Measurements from ENCODE around the gene USP46.

The USP46 gene, protein sequence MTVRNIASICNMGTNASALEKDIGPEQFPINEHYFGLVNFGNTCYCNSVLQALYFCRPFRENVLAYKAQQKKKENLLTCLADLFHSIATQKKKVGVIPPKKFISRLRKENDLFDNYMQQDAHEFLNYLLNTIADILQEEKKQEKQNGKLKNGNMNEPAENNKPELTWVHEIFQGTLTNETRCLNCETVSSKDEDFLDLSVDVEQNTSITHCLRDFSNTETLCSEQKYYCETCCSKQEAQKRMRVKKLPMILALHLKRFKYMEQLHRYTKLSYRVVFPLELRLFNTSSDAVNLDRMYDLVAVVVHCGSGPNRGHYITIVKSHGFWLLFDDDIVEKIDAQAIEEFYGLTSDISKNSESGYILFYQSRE

DNA sequence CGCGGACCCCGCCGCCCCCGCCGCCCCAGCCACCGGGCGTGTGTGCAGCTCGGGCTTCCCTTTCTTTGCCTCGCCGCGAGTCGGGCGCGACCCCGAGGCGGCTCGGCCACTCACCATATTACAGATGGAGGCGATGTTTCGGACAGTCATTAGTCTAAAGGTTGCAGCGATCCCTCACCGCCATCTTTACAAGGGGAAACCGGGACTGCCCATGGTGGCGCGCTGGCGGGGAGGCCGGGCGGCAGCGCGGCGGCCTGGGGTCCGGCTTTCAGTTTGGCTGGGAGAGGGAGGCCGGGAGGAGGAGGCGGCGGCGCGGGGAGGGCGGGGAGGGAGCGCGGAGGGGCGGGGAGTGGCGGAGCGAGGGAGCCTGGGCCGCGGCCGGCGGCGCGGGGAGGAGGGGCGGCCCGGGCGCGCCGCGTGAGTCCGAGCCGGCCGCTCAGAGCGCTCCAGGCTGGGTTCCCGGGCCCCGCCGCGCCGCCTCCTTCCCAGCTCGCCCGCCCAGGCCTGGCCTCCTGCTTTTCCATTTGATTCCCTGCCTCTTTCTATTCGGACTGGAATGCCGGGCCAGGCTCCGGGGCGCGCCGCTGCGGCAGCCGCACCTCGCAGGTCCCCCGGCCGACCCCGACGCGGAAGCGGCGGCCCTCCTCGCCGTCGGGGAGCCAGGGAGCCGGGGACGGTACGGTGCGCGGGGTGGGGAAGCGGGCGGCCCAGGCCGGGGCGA is at the start of gene USP46:
Gene USP46 (minus strand): TSS at position 301 of the 721 bp plus-strand sequence. CDS start 151 bp downstream, at position 150.
- peak; percentile 68 for DNase-seq (ENCODE audit: low read depth)

DNA sequence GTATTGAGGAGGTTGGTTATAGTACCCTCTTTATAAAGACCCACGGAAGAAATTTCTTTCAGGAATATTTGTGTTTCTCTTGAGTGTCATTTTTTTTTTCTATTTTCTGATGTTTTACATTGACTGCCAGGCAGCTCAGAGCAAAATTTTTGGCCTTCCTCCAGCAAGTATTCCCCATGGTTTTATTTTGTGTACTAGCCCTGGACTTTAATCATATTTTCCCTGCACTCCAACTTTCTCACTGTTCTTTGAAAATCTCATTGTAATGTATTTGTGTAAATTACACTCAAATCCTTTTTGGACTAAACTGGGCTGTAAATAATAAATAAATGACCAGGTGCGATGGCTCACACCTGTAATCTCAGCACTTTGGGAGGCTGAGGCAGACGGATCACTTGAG is 45.6 kb upstream of the USP46 start:
- no peak for DNase-seq (ENCODE audit: low read depth)

DNA sequence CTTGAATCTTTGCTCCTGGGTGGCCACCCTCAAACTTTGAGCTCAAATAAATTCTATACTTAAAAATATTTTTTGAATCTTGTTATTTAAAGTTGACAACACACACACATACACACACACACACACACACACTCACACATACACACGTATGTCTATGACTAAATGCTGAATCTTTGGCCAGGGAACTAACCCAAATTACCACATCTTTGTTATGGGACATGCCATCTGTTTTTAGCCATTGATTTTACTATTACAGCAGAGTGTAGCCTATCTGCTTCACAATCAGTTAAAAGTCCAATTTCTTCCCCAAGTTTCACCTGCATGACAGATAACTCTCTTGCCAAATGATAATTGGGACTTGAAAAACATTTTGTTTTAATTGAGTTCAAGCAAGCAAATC is 45.0 kb upstream of the USP46 start:
- no peak for DNase-seq (ENCODE audit: low read depth)

DNA sequence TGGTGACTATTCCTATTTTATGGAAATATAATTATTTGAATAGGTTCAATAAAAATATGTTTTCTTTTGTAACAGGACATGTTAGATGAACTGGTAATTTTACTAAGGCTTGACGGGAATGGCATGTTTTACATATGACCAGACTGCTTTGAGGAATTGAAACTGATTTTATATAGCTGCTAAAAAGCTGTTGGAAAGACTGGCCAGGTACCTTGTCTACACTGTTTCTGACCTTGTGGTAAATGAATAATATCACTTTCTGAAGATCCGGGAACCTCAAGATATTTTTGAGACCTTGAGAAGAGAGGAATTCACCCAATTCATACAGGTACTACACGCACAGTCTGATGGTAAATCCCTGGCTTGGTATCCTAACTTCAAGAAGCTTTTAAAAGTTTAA is 42.1 kb upstream of the USP46 start:
- no peak for DNase-seq (ENCODE audit: low read depth)

GRCh38 chr4:52694936-52695335 is 35.8 kb upstream of the USP46 start:
- DNase-seq (ENCODE audit: low read depth): no peak

DNA sequence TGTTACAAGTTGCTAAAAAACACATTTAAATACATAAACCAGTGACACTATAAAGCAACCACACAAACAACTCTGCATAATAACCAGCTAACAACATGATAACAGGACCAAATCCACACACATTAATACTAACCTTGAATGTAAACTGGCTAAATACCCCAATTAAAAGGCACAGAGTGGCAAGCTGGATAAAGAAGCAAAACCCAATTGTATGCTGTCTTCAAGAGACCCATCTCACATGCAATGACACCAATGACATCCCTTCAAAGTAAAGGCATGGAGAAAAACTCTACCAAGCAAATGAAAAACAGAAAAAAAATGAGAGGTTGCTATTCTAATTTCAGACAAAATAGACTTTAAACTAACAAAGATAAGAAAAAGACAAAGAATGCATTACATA is 34.4 kb upstream of the USP46 start:
- no peak for DNase-seq (ENCODE audit: low read depth)

GRCh38 chr4:52689096-52689495 is 30.0 kb upstream of the USP46 start:
- DNase-seq (ENCODE audit: low read depth): no peak

GRCh38 chr4:52687696-52688095 is 28.6 kb upstream of the USP46 start:
- DNase-seq (ENCODE audit: low read depth): no peak

DNA sequence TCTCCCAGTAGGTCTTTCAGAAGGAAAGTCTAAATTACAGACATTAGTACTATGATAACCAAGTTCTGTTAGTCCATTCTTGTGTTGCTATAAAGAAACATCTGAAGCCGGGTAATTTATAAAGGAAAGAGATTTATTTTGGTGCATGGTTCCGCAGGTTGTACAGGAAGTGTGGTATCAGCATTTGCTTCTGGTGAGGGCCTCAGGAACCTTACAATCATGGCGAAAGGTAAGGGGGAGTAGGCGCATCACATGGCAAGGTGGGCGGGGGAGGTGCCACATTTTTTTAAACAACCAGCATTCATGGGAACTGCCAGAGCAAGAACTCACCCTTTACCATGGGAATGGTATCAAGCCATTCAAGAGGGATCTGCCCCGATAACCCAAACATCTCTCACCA is 26.2 kb upstream of the USP46 start:
- DNase-seq (ENCODE audit: low read depth): no peak

DNA sequence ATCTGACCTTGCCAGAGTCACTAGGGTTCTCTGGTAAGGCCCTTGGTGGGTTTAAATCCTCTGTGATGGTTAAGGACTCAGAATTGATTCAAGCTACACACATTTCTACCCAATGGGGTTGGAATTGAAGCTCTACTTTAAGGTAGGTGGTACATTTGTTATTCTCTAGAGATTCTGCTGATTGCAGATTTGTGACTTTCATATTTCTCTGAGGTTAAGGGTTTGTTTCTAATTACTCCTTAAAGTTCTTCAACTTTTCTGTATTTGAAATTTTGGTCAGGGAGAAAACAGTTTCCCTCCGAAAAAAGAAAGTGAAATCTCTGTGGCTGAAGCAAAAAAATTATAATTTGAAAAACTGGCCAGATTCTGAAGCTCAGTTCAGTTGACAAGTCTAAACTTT is 25.8 kb upstream of the USP46 start:
- DNase-seq (ENCODE audit: low read depth): no peak

- no peak for DNase-seq (ENCODE audit: low read depth)
These were observed 21.3 kb upstream of the USP46 start for GRCh38 chr4:52680381-52680780.

DNA sequence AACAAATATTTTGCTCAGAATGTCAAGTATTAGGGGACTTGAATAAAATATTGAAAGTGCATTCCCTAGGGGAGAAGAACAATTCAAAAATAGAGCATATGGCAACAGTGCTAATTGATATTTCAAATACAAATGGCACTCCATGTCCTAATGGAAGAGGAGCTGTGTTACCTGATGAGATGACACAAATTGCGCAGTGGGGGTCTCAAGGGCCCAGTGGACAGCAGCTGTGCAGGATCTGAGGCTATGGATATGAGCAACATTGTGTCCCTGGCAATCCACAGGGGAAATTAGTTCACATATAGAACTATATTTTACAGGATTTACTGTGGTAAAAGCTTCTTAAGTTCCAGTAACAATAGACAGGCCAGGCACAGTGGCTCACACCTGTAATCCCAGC is 17.4 kb upstream of the USP46 start:
- no peak for DNase-seq (ENCODE audit: low read depth)

GRCh38 chr4:52675111-52675510 is 16.0 kb upstream of the USP46 start:
- DNase-seq (ENCODE audit: low read depth): no peak

DNA sequence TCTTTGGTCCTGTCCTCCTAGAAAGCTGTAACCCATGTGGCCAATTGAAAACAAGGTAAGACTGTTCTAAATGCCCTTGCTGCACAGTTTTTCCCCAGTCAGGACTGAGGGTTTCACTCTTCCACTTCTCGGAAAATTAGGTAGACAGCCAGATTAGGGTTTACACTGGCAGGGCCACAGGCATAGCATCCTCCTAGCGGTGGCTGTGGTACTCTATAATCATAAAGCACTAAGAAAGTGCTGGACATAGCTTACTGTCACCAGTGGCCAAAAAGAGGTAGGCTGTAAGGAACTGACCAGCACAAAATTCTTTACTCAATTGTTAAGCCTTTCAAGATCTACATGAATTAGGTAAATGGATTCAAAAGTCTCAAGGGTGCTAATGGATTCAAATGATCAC is 11.6 kb upstream of the USP46 start:
- no peak for DNase-seq (ENCODE audit: low read depth)

DNA sequence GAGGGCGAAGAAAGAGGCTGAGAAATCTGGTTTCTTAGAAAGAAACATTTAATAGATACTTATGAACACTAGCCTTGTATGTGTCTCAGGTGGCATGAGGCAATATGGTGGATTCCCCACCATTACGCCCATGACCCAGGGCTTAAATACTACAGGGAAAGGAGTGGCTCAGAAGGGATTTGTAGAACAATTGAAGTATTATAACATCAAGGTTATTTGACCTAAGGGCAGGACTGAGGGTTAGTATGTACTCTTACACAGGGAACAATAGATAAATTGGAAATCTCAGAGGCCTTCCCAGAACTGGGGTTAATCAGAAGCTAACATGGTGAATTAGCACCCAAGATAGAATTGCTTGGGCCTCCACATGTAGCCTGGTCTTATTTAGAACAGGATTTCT is 11.0 kb upstream of the USP46 start:
- DNase-seq (ENCODE audit: low read depth): no peak

DNA sequence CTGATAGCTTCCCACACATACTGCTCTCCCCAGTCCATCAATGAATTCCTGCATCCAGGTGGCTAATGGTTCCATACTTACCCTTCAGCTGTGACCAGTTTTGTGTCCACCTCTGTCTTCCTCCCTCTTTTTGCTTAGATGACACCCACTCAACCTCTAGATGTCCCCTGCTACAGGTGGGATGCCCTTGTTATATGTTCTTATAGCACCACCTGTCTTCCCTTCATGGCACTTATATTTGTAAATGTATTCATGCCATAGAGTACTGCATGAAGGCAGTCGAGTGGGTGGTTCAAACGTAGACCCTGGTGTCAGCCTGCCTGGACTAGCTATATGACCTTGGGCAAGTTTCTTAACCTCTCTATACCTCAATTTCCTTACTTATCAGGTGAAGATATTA is 6.5 kb upstream of the USP46 start:
- no peak for DNase-seq (ENCODE audit: low read depth)

- DNase-seq (ENCODE audit: low read depth): no peak
These were observed 5.4 kb upstream of the USP46 start for GRCh38 chr4:52664479-52664878.

DNA sequence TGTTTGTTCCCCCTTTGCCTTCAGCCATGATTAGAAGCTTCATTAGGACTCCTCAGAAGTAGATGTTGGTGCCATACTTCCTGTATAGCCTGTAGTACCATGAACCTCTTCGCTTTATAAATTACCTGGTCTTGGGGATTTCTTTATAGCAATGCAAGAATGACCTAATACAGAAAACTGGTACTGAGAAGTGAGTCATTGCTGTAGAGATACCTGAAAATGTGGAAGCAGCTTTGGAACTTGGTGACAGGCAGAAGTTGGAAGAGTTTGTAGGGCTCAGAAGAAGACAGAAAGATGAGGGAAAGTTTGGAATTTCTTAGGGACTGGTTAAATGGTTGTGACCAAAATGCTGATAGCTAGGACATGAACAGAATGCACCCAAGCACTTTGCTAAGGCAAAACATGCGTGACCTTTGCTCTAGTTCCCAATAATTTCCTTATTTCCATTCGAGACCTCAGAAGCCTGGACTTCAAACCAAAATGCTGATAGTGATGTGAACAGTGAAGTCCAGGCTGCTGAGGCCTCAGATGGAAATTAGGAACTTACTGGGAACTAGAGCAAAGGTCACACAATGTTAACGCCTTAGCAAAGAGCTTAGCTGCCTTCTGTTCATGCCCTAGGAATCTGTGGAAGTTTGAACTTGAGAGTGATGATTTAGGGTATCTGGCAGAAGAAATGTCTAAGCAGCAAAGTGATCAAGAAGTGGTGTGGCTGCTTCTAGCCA is 3.0 kb upstream of the USP46 start:
- no peak for DNase-seq (ENCODE audit: low read depth)

- peak; percentile 51 for DNase-seq (ENCODE audit: low read depth)
These were observed 1.5 kb upstream of the USP46 start for GRCh38 chr4:52660643-52661042.

- DNase-seq (ENCODE audit: low read depth): peak; percentile 27
These were observed 691 bp upstream of the USP46 start for GRCh38 chr4:52659722-52660261.

DNA sequence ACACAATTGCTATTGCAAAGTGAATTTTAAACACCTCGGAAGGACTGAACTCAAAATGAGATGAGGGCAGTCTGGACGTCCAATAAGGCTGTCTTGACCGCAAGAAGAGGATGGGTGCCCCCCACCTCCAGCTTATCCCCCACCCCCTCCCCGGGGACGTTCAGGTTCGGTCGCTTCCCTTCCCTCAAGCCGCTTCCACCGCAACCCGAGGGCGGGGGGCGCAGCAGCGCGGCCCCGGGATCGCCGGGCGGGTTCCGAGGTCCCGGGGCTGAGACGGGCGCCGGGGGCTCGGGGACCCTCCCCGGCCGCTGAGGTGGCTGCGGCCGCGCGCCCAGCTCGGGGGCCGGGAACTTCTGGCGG is 480 bp downstream of the USP46 start:
- DNase-seq (ENCODE audit: low read depth): no peak

DNA sequence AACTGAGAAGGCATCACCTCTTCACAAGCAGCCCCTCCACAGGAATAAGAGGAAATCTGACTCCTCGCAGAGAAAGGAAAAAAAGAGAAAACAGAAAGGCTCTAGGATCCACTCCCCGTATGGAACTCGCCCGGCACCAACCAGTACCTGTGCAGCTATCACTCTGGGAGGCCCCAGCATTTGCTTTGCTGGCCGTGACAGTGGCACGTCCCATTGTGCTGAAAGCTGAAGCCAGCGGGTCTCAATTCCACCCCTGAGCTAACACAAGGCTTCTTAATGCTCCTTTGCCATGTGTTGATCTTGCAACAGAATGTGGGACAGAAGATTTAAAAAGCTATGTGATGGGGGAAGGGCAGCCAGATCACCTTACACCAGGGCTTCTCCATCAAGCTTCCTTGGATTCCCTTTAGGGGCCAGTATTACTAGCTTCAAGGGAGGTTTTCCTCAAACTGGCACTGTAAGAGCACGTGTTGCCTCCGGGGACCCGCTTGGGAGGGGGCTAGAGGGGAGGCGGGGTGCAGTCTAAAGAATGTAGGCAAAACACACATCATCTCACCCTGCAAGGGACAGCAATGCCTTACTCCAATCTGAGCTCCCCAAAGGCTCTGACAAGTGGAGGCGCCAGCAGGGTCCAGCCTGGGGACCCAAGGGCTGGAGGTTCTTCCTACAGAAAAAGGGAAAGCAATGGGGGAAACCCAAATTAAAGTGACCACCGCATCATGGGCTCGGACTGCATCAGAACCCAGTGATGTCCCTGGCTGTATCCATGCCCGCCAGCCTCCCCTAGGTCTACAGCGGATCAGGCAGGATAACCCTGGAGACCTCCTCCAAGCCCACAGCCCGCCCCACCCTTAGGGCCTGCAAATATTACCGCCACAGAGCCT is 1.2 kb downstream of the USP46 start:
- peak; percentile 69 for DNase-seq (ENCODE audit: low read depth)
